Raji (cell line): ENCODE measurements around the gene C1QTNF6.

Experiments
- POLR2A ChIP-seq: IDR thresholded peaks from 2 replicates; pipeline ENCODE4 v1.6.1; 2011; ENCODE audit warnings: low read depth, low read length, control low read depth; ENCODE audit not compliant: insufficient read depth

The C1QTNF6 gene

GRCh38 chr22:37205046-37205445, 17.0 kb upstream of the C1QTNF6 start:
- TF ChIP-seq POLR2A, result no peak

DNA sequence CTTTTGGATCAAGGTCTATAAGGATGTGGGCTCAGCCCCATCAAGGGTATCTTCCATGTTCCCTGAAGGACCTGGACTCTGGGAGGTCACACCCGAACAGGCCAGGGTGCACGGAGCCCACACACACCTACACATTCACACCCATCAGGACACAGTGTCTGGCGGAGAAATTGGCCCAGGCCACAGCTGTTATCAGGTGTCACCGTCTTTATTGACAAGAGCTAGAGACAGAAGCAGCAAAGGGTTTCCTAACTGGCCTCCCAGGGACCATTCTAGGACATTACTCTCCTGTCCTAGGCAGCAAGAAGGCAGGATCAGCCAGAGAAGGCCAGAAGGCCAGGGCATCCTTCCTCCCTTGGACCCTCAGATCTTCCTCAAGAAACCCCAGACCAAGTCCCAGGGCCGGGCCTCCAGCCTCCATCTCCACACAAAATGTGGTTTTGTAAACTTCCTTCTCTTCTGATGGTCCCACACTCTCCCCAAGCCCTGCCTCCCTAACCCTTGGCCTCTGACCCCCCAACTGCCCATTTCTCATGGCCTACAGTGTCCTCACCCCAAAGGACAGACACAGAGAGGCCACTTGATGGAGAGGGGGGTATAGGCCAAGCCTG, 16.1 kb upstream of the C1QTNF6 start:
- TF ChIP-seq POLR2A, result no peak

DNA sequence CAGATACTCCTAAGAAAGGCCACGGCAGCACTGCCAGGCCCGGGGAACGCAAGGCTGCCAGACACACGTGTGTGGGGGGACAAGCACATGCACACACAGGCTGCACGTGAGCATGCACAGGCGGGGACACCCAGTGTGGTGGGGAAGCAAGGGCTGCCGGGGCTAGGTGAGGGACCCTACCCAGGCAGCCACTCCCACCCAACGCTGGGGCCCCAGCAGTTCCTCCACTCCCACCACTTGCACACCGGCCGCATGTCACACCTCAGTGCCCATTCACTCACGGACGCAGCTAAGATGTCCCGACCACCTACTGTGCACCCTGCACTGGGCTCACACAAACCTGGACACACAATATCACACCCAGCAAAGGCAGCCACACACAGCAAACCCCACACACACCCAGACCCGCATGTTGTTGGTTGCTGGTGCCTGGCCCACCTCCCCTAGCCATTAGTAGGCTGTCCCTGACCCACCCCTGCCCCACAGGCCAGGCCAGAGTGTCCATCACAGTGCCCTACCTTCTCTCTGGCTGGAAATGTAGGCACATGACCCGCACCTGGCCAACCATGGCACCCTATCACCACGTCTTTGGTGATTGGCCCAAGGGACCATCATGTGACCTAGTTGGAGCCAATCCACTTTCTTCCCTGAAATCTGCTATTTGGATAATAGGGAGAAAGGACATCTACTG, 15.5 kb upstream of the C1QTNF6 start:
- TF ChIP-seq POLR2A, result no peak

DNA sequence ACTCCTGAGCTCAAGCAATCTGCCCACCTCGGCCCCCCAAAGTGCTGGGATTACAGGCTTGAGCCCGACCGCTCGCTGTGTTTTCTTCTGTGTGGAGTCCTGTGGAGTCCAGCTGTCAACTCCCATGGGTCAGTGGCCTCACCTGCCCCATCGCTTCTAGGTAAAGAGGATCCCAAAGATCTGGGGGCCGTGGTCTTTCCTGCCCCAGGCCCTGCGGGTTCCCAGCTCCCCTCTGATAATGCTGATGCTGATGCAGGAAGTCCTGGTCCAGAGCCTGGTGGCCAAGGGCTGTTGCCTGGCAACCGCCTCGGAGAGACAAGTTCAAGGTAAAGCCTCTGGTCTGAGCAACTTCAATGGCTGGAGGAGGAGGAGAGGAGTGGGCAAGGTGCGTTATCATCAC, 14.7 kb upstream of the C1QTNF6 start:
- no peak for TF ChIP-seq POLR2A

GRCh38 chr22:37202001-37202555, 14.0 kb upstream of the C1QTNF6 start:
- no peak for TF ChIP-seq POLR2A

DNA sequence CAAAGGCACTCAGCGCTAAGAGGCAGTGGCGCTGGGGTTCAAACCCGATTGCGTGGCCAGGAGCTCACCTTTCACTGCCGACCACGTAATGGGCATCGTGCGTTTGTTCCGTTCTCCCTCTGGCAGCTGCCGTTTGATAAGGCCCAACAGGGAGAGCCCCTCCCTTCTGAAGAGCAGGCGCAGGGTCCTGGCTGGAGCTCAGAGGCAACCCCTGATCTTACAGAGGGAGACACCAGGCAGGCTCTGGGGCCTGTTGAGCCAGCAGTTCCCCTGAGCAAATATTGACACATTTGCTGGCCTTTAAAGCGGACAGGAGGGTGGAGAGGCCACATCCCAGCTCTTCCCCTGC, 11.7 kb upstream of the C1QTNF6 start:
- TF ChIP-seq POLR2A, result no peak

DNA sequence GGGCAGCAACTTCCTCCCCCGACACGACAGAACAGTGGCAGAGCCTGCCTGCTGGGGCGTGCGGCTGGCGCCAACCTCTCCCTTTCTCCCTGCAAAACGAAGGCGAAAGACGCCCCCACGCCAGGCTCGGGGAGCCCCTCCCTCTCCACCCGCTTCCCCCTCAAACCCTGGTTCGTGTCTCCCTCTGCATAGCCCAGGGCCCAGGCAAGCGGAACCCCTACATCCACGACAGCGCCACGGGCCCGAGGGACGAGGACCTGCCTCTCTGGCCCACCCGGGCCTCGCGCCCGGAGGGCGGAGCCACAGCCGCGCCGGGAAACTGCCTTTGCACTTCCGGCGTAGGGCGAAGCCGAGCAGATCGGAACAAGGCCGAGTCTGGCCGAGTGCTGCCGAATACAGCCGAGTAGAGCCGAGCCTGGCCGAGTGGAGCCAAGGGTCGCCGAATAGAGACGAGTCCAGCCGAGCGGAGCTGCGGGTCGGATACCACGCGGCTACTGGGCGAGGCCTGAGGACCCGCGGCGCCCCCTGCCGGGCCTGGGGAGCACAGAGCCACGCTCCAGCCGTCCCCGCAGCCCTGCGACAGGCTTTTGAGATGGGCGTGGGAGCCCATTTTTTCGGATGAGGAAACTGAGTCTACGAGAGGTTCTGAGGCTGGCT, 11.2 kb upstream of the C1QTNF6 start:
- peak; percentile 95 for TF ChIP-seq POLR2A

DNA sequence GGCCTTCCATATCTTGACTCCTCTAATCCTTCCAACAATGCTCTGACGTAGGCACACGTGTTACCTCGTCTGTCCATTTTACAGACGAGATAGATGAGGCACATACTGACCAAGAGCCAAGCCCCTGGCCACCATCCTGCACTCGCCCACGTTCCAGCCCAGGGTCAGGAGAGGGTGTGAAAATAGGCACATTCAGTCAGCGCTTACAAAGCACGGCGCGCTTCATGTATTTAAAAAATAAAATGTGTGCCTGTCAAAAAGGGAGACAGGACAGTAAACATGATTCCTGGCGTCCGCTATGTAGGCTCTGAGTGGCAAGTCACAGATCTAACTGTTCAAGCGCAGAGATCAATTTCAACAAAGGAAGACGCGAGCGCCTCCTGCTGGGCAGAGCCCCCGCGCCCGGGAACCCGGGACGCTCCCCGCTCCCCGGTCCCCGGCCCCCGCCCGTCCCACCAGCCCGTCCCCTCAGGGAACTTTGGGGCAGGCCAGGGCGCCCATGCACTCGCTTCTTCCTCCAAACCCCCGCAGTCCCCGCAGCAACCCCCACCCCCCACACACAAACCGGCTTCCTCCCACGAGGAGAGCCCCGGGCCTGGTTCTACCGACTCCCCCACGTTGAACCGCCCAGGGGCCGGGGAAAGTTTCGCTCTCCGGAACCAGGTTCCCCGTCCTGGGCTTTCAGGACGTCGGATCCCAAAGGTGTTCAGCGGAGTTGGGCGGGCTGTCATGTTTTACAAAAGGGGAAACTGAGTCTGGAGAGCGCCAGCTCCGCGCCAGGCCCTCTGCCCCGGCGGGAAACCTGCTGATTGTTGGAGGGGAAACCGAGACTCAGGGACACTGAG, 10.4 kb upstream of the C1QTNF6 start:
- 0 out of 2 replicates have a peak, but pooled peaks have one; percentile 16 for TF ChIP-seq POLR2A

DNA sequence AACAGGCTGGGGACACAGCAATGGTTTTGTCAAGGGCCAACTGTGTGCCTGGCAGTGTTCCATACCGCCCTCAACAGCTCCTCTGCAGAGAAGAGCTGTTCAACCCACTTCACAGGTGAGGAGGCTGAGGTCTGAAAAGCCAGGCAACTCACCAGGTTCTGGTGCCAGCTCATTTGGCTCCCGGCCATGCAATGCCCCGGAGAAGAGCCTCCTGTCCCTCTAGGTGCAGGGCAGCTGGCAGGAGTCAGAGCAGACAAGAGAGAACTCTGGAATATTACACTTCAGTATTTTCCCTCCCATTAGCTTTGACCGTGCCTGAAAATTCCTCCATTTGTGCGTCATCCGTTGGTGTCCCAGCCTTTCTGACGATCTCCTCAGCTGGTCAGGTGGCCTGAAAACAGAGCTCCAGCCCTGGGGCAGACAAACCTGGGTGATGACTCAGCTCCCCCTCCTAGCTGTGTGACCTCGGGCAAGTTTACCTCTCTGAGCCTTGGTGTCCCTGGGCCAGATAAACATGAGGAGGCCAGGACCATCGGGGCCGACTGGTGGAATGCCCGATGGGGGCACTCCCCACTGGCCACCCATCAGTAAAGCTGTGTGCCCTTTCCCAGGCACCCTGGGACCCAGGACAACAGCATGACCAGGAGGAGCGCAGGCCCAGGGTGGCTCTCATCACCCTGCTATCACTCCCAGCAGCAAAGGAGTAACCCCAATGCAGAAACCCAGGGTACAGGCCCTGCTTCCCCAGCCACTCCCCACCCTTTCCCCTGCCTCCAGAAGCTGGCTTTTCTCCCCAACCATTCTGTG, 9.6 kb upstream of the C1QTNF6 start:
- no peak for TF ChIP-seq POLR2A

GRCh38 chr22:37196539-37197450, 8.7 kb upstream of the C1QTNF6 start:
- TF ChIP-seq POLR2A, result no peak

DNA sequence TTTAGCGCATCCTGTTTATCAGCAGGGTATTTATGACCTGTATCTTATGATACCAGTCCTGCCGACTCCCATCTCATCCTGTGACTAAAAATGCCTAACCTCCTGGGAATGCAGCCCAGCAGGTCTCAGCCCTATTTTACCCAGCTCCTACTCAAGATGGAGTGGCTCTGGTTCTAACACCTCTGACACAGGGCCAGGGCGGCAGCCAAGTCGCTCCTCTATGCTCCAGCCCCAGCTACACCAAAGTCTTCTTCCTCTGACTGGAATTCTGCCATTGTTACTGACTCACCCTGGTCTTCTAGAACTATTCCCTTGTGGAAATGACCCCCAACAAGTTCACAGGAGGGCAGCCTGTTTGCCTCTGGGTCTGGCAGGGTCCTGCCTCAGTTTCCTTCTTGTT, 7.9 kb upstream of the C1QTNF6 start:
- no peak for TF ChIP-seq POLR2A

DNA sequence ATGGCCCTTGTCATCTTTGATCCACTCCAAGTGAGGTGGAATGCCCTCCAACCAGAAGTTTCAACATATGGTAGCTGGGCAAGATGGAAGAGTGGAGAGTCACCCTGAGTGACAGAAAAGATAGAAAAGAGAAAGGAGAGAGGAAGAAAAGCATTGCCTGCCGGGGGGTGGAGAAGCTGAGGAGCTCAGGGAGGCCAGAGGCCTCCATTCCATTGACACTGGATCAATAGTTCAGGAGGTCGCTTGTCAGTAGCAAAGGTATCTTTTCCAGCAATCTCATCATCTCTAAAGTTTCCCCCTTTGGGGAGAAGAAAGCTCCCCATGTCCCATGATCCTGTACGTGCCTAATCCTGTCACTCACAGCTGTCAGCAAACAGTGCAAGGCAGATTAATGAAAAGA, 6.7 kb upstream of the C1QTNF6 start:
- TF ChIP-seq POLR2A, result no peak

DNA sequence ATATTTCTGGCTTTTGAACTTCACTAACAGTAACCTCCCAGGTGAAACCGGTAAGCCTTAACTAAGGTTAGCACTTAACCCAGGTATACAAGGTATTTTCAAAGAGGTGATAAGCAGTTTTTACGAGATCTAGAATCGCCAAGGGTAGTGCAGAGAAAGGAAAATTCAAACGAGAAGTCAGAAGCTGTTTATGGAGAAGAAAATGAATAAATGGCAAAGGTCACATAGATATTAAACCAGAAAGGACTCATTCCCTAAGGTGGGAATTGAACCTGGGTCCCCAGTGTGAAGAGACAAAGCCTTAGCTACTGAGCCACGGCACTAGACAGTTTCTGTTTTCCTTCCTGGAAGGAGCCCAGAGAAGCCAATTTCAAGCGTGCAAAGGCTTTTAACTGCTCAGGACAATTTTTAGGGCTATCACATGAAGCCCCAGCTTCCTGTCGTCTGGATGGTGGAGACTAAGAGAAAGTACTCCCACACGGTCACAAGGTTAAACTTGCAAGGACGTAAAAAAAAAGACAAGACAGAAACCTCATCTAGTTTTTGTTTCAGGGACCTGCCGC, 5.7 kb upstream of the C1QTNF6 start:
- TF ChIP-seq POLR2A, result no peak
